HCT116 (cell line): Measurements from ENCODE around the gene BRAT1. TPM values are rescaled to one million over a fixed set of nuclear protein-coding genes. Genes with fewer than 3 reads are reported as not detected.

Source experiments
- ATAC-seq: fragments of 200-7000 bp; cut with Tn5 transposase; 2 replicates; pipeline ENCODE4 v1.9.1; 2020; ENCODE audit warnings: mild to moderate bottlenecking, moderate library complexity
- BruUV-seq: library from RNA; stranded (reverse); fragments of 400-500 nt; replicated peaks from 2 replicates; lab custom pipeline; 2021; lab: Mats Ljungman, UMichigan
- CTCF ChIA-PET: fragments of 300-600 bp; sonication (Branson Sonifier 250); formaldehyde crosslinking; loops from one replicate; lab custom pipeline; 2021; ENCODE audit warnings: antibody characterized with exemption; lab: Charles Lee
- POLR2A ChIA-PET: fragments of 300-600, 350-600 bp; sonication (Branson Sonifier 250); formaldehyde crosslinking; loops from one replicate; lab custom pipeline; 2021; ENCODE audit warnings: antibody characterized with exemption; lab: Charles Lee
- RAD21 ChIA-PET, 2 experiments: fragments of 300-600 bp; sonication (Branson Sonifier 250); formaldehyde crosslinking; loops; one replicate each; lab custom pipeline; 2023; ENCODE audit warnings: low total read pairs in 2 of 2; ENCODE audit not compliant: uncharacterized antibody in 2 of 2, unreplicated experiment in 2 of 2, low non-redundant PET in 1 of 2; lab: Charles Lee
- DNase-seq: peaks from one replicate; pipeline ENCODE4 v3.0.0-alpha.2; 2010; ENCODE audit warnings: low read depth, low spot score
- H2AFZ ChIP-seq: fragments of 200-600 bp; shearing (Covaris generic), sonication (generic); 2 replicates; pipeline ENCODE4 v1.6.1; 2017; ENCODE audit warnings: low read depth, mixed run types, mixed read lengths, antibody characterized with exemption, low read length; ENCODE audit not compliant: poor library complexity, severe bottlenecking
- H3K27ac ChIP-seq: 2 replicates; pipeline ENCODE4 v1.5.1; 2012; ENCODE audit warnings: low read depth, low read length
- H3K27me3 ChIP-seq: fragments of 200-600 bp; sonication (generic); 2 replicates; pipeline ENCODE4 v1.6.1; 2016; ENCODE audit warnings: mixed run types, low read length, mixed read lengths; ENCODE audit not compliant: insufficient read depth
- H3K36me3 ChIP-seq, 2 experiments: fragments of 200-500 bp in 1 of 2; fragments of 200-600 bp in 1 of 2; sonication (Bioruptor generic) in 1 of 2; sonication (generic) in 1 of 2; 2 replicates each; pipeline versions ENCODE4 v1.5.1 to v1.6.1; 2014 to 2016; ENCODE audit warnings: low read length in 2 of 2, inconsistent platforms in 1 of 2, mixed read lengths in 1 of 2, mixed run types in 1 of 2; ENCODE audit not compliant: insufficient read depth in 2 of 2, control insufficient read depth in 1 of 2
- H3K4me1 ChIP-seq, 2 experiments: fragments of 200-600 bp in 1 of 2; sonication (generic) in 1 of 2; 2 replicates each; pipeline versions ENCODE4 v1.5.1 to v1.6.1; 2012 to 2017; ENCODE audit warnings: low read length in 2 of 2, inconsistent platforms in 1 of 2, mild to moderate bottlenecking in 1 of 2, mixed read lengths in 1 of 2, mixed run types in 1 of 2, moderate library complexity in 1 of 2; ENCODE audit not compliant: insufficient read depth in 2 of 2, control insufficient read depth in 1 of 2
- H3K4me2 ChIP-seq: fragments of 200-600 bp; sonication (generic); 2 replicates; pipeline ENCODE4 v1.6.1; 2017; ENCODE audit warnings: mixed run types, low read length, mixed read lengths
- H3K4me3 ChIP-seq, 2 experiments: fragments of 200-600 bp in 1 of 2; sonication (generic) in 1 of 2; replicated peaks in 1 of 2; 2 replicates each; pipeline ENCODE4 v1.5.1; 2011 to 2016; ENCODE audit warnings: low read length in 2 of 2, control low read depth in 1 of 2, low read depth in 1 of 2, mild to moderate bottlenecking in 1 of 2, mixed read lengths in 1 of 2, mixed run types in 1 of 2
- H3K79me2 ChIP-seq: fragments of 200-600 bp; sonication (generic); 2 replicates; pipeline ENCODE4 v1.6.1; 2017; ENCODE audit warnings: mild to moderate bottlenecking, mixed run types, low read length, moderate library complexity, mixed read lengths; ENCODE audit not compliant: insufficient read depth
- H3K9ac ChIP-seq: fragments of 200-600 bp; sonication (generic); 2 replicates; pipeline ENCODE4 v1.6.1; 2016; ENCODE audit warnings: low read length, mixed read lengths
- H3K9me2 ChIP-seq: fragments of 200-600 bp; sonication (generic), shearing (Covaris generic); 2 replicates; pipeline ENCODE4 v1.6.1; 2017; ENCODE audit warnings: mixed run types, mild to moderate bottlenecking, moderate library complexity; ENCODE audit not compliant: insufficient read depth
- H3K9me3 ChIP-seq, 2 experiments: fragments of 200-500 bp in 1 of 2; fragments of 200-600 bp in 1 of 2; sonication (Bioruptor generic) in 1 of 2; sonication (generic) in 1 of 2; 2 replicates each; pipeline ENCODE4 v1.6.1; 2014 to 2017; ENCODE audit warnings: low read length in 2 of 2, mixed read lengths in 2 of 2, inconsistent platforms in 1 of 2, low read depth in 1 of 2, mild to moderate bottlenecking in 1 of 2, mixed run types in 1 of 2, moderate library complexity in 1 of 2; ENCODE audit not compliant: control insufficient read depth in 1 of 2, insufficient read depth in 1 of 2
- H4K20me1 ChIP-seq: fragments of 200-600 bp; sonication (generic), shearing (Covaris generic); 2 replicates; pipeline ENCODE4 v1.6.1; 2017; ENCODE audit warnings: mixed run types, mild to moderate bottlenecking, moderate library complexity; ENCODE audit not compliant: insufficient read depth
- ATF3 ChIP-seq: IDR thresholded peaks from 2 replicates; pipeline ENCODE4 v1.6.1; 2012
- CBX3 ChIP-seq: IDR thresholded peaks from 2 replicates; pipeline ENCODE4 v1.6.1; 2012; ENCODE audit warnings: low read depth
- CTCF ChIP-seq, 3 experiments: fragments of 200-600 bp in 1 of 3; sonication (generic) in 1 of 3; IDR thresholded peaks in 2 of 3; conservative IDR thresholded peaks in 1 of 3; 2 replicates each; pipeline ENCODE4 v1.5.1; 2012 to 2017; ENCODE audit warnings: low read depth in 2 of 3, low read length in 2 of 3, antibody characterized with exemption in 1 of 3, borderline replicate concordance in 1 of 3, control low read depth in 1 of 3, mild to moderate bottlenecking in 1 of 3, mixed read lengths in 1 of 3, mixed run types in 1 of 3, moderate library complexity in 1 of 3; ENCODE audit not compliant: insufficient read depth in 1 of 3
- EGR1 ChIP-seq: IDR thresholded peaks from 2 replicates; pipeline ENCODE4 v1.6.1; 2012; ENCODE audit warnings: low read depth
- EZH2 ChIP-seq: fragments of 200-600 bp; sonication (generic); IDR thresholded peaks from 2 replicates; pipeline ENCODE4 v1.6.1; 2017; ENCODE audit warnings: antibody characterized with exemption, mixed run types
- EZH2phosphoT487 ChIP-seq: fragments of 200-600 bp; IDR thresholded peaks from 2 replicates; pipeline ENCODE4 v1.6.1; 2018; ENCODE audit warnings: antibody characterized with exemption, borderline replicate concordance
- FOSL1 ChIP-seq: IDR thresholded peaks from 2 replicates; pipeline ENCODE4 v1.6.1; 2012; ENCODE audit warnings: low read depth
- JUND ChIP-seq: IDR thresholded peaks from 2 replicates; pipeline ENCODE4 v1.6.1; 2012
- MAX ChIP-seq: IDR thresholded peaks from 2 replicates; pipeline ENCODE4 v1.6.1; 2012
- POLR2A ChIP-seq: IDR thresholded peaks from 2 replicates; pipeline ENCODE4 v1.7.0; 2011; ENCODE audit warnings: borderline replicate concordance; ENCODE audit not compliant: insufficient read depth, insufficient read length; ENCODE audit errors: extremely low read depth
- RAD21 ChIP-seq: IDR thresholded peaks from 2 replicates; pipeline ENCODE4 v1.6.1; 2012; ENCODE audit warnings: low read depth, mild to moderate bottlenecking
- REST ChIP-seq: IDR thresholded peaks from 2 replicates; pipeline ENCODE4 v1.6.1; 2012; ENCODE audit warnings: low read depth
- SIN3A ChIP-seq: IDR thresholded peaks from 2 replicates; pipeline ENCODE4 v1.6.1; 2012; ENCODE audit warnings: low read depth
- SP1 ChIP-seq: IDR thresholded peaks from 2 replicates; pipeline ENCODE4 v1.6.1; 2012; ENCODE audit warnings: low read depth
- SRF ChIP-seq: IDR thresholded peaks from 2 replicates; pipeline ENCODE4 v1.6.1; 2012; ENCODE audit warnings: low read depth
- TCF7L2 ChIP-seq: IDR thresholded peaks from 2 replicates; pipeline ENCODE4 v1.7.0; 2011; ENCODE audit warnings: borderline replicate concordance, inconsistent platforms; ENCODE audit not compliant: insufficient read depth, insufficient read length; ENCODE audit errors: extremely low read depth
- YY1 ChIP-seq: IDR thresholded peaks from 2 replicates; pipeline ENCODE4 v1.6.1; 2011; ENCODE audit warnings: low read length, low read depth, moderate library complexity, mild to moderate bottlenecking; ENCODE audit not compliant: insufficient replicate concordance; ENCODE audit errors: extremely low read depth
- ZBTB33 ChIP-seq: IDR thresholded peaks from 2 replicates; pipeline ENCODE4 v1.6.1; 2011; ENCODE audit warnings: mild to moderate bottlenecking, low read length, moderate library complexity; ENCODE audit not compliant: insufficient replicate concordance; ENCODE audit errors: extremely low read depth
- ZFX ChIP-seq: fragments of 450-650 bp; IDR thresholded peaks from 2 replicates; pipeline ENCODE4 v1.6.1; 2017
- ZNF274 ChIP-seq: fragments of 200-500 bp; sonication (Bioruptor generic); IDR thresholded peaks from 2 replicates; pipeline ENCODE4 v1.6.1; 2014; ENCODE audit warnings: mild to moderate bottlenecking, low read depth, low read length, inconsistent platforms
- intact Hi-C: fragments of 100-400 bp; cut with micrococcal nuclease; formaldehyde crosslinking; loops from 2 replicates; pipeline ENCODE4 v1.10.0; 2022
- total RNA-seq: library from RNA; stranded (reverse); gene quantifications from one replicate; pipeline ENCODE4 v1.2.1, GENCODE V29; 2021; ENCODE audit not compliant: unreplicated experiment

The BRAT1 gene
- total RNA-seq, 1 experiment from 2014 or later, result 47.6 TPM

- Histone ChIP-seq H4K20me1 (no peaks in the 10 kb centered on the region), H3K4me1 (no peaks in the 10 kb centered on the region), H3K27ac (no peak overlapping the region; the same call in 1 of the 2 replicates), H3K9me3 (no peaks in the 10 kb centered on the region), H3K27me3 (no peaks in the 10 kb centered on the region), H3K9ac (no peak overlapping the region), H2AFZ (no peak overlapping the region), H3K4me3 (no peak overlapping the region), H3K79me2 (no peaks in the 10 kb centered on the region), H3K36me3 (no peaks in the 10 kb centered on the region), H3K4me2 (no peak overlapping the region), H3K9me2 (no peaks in the 10 kb centered on the region)
- TF ChIP-seq EGR1 (no peak), ATF3 (no peak), MAX (no peak), RAD21 (no peak), ZFX (no peak), JUND (no peak), SIN3A (no peak), EZH2 (no peak), TCF7L2 (no peak), SRF (no peak), ZNF274 (no peak), CBX3 (no peak), SP1 (no peak), REST (no peak), ZBTB33 (no peak), YY1 (no peak), POLR2A (no peak), CTCF (IDR thresholded peaks at IDR 0.05 in 2 of 3, conservative IDR thresholded peaks at IDR 0.05 in 1 of 3; ENCODE audit: borderline replicate concordance in 1 of 3, insufficient read depth in 1 of 3, low read depth in 2 of 3, low read length in 2 of 3) (no peak), EZH2phosphoT487 (no peak), FOSL1 (no peak)
- no peak for DNase-seq
- BruUV-seq, result no TSS peak
- ATAC-seq, result no peak
- ChIA-PET RAD21 (no interaction called here), CTCF (no interaction called here), POLR2A (no interaction called here)
- intact Hi-C loops, result no loop called here
These were observed 45.9 kb downstream of the BRAT1 start for GRCh38 chr7:2509298-2509906.
